Coronary artery (tissue), 2 donors: ENCODE results near the gene ALG14.
"Not testable (repeated sequence)": the region's sequence is repeated elsewhere in the genome, so short reads cannot be mapped to it uniquely, and the experiment has no call there.

Experiments
- DNase-seq: peaks from one replicate; pipeline ENCODE4 v3.0.0-alpha.2; 2017; ENCODE audit warnings: low spot score
- H3K27ac ChIP-seq, 2 donors: fragments of 200-600 bp; sonication (generic); one replicate each; pipeline ENCODE4 v1.5.1; 2016 to 2019
- H3K4me3 ChIP-seq: fragments of 200-600 bp; sonication (generic); 2 replicates; pipeline ENCODE4 v1.5.1; 2016; ENCODE audit warnings: mild to moderate bottlenecking, moderate library complexity
- CTCF ChIP-seq: fragments of 200-600 bp; sonication (generic); IDR thresholded peaks from one replicate; pipeline ENCODE4 v1.5.1; 2019; ENCODE audit warnings: antibody characterized with exemption

ALG14 gene

GRCh38 chr1:94998748-94999147 lies 74.0 kb downstream of the ALG14 start:
- TF ChIP-seq CTCF = no peak
- Histone ChIP-seq H3K27ac (no peak overlapping the region), H3K4me3 (no peak overlapping the region)
- DNase-seq = no peak

- TF ChIP-seq CTCF = no peak
- peak overlapping the region in 1 of 2 donors; percentile 40 for H3K27ac ChIP-seq
- no peak overlapping the region for H3K4me3 ChIP-seq
- no peak for DNase-seq
Observed at GRCh38 chr1:94998114-94998513, 74.6 kb downstream of the ALG14 start.

GRCh38 chr1:94995536-94995935 lies 77.2 kb downstream of the ALG14 start:
- not testable (repeated sequence) for H3K4me3 ChIP-seq, DNase-seq
- peak overlapping the region in 1 of 2 donors; percentile 26 for H3K27ac ChIP-seq

GRCh38 chr1:94994805-94995204 lies 77.9 kb downstream of the ALG14 start:
- Histone ChIP-seq H3K27ac (no peak overlapping the region), H3K4me3 (no peak overlapping the region)
- TF ChIP-seq CTCF = no peak
- DNase-seq = no peak

- H3K4me3 ChIP-seq = no peak overlapping the region
- TF ChIP-seq CTCF = no peak
- peak overlapping the region in 1 of 2 donors; percentile 10 for H3K27ac ChIP-seq
- DNase-seq = no peak
Observed at GRCh38 chr1:94993931-94994645, 78.7 kb downstream of the ALG14 start.

GRCh38 chr1:94992863-94993563 lies 79.7 kb downstream of the ALG14 start:
- DNase-seq = no peak
- TF ChIP-seq CTCF = no peak
- no peak overlapping the region for H3K27ac ChIP-seq

GRCh38 chr1:94992161-94992560 lies 80.6 kb downstream of the ALG14 start:
- no peak for DNase-seq
- Histone ChIP-seq H3K27ac (no peak overlapping the region), H3K4me3 (no peak overlapping the region)
- no peak for TF ChIP-seq CTCF

More at GRCh38 chr1:94992863-94993563, 79.7 kb downstream of the ALG14 start:
- H3K4me3 ChIP-seq = no peak overlapping the region
